BLaER1 treated with 17β-estradiol and CSF1 and Interleukin-3, amounts not matched to agents 10 nM and 100 nM (cell line): Measurements from ENCODE around the gene PKN3.

Experiments used
- H3K27ac ChIP-seq, 11 experiments: shearing (Covaris generic); formaldehyde crosslinking; 2 replicates each; pipeline ENCODE4 v1.8.1; 2022
- H3K27me3 ChIP-seq, 11 experiments: shearing (Covaris generic); formaldehyde crosslinking; 2 replicates each; pipeline ENCODE4 v1.8.1; 2022
- H3K36me3 ChIP-seq, 11 experiments: shearing (Covaris generic); formaldehyde crosslinking; 2 replicates each; pipeline ENCODE4 v1.8.1; 2022
- H3K4me1 ChIP-seq, 10 experiments: shearing (Covaris generic); formaldehyde crosslinking; 2 replicates each; pipeline ENCODE4 v1.8.1; 2022
- H3K4me2 ChIP-seq, 11 experiments: shearing (Covaris generic); formaldehyde crosslinking; 2 replicates each; pipeline ENCODE4 v1.8.1; 2022
- H3K4me3 ChIP-seq, 10 experiments: shearing (Covaris generic); formaldehyde crosslinking; 2 replicates each; pipeline ENCODE4 v1.8.1; 2022
- H3K9ac ChIP-seq, 11 experiments: shearing (Covaris generic); formaldehyde crosslinking; 2 replicates each; pipeline ENCODE4 v1.8.1; 2022
- H3K9me3 ChIP-seq, 11 experiments: shearing (Covaris generic); formaldehyde crosslinking; replicated peaks in 1 of 11; 2 replicates each; pipeline ENCODE4 v1.8.1; 2022
- H4K20me1 ChIP-seq, 11 experiments: shearing (Covaris generic); formaldehyde crosslinking; 2 replicates each; pipeline ENCODE4 v1.8.1; 2022
- Cebpa-rat ChIP-seq, 11 experiments: shearing (Covaris generic); IDR thresholded peaks; 2 replicates each; pipeline ENCODE4 v1.8.1; 2022

The PKN3 gene

GRCh38 chr9:128675382-128675781, 26.9 kb upstream of the PKN3 start:
- Histone ChIP-seq H3K4me2 (no peak overlapping the region), H3K9ac (no peak overlapping the region), H3K27me3 (no peaks in the 10 kb centered on the region), H3K4me3 (no peak overlapping the region), H3K36me3 (peaks cover 0 to 38% (median 17%) of the 10 kb centered on the region in 11 experiments; a peak in 11 of 22 replicates), H3K9me3 (no peaks in the 10 kb centered on the region), H3K4me1 (peaks cover 0 to 15% (median 10%) of the 10 kb centered on the region in 10 experiments; a peak in 12 of 20 replicates), H4K20me1 (peaks cover 0 to 16% (median 0%) of the 10 kb centered on the region in 11 experiments; a peak in 4 of 22 replicates), H3K27ac (no peak overlapping the region)
- no peak for TF ChIP-seq Cebpa-rat (IDR thresholded peaks at IDR 0.05)

GRCh38 chr9:128677794-128678193, 24.5 kb upstream of the PKN3 start:
- no peak overlapping the region for H3K9ac ChIP-seq
- no peak overlapping the region for H3K4me2 ChIP-seq
- no peaks in the 10 kb centered on the region for H3K27me3 ChIP-seq
- H3K4me3 ChIP-seq, result no peak overlapping the region
- H3K36me3 ChIP-seq, result peaks cover 0 to 38% (median 17%) of the 10 kb centered on the region in 11 experiments; a peak in 11 of 22 replicates
- no peaks in the 10 kb centered on the region for H3K9me3 ChIP-seq
- H3K27ac ChIP-seq, result no peak overlapping the region
- TF ChIP-seq Cebpa-rat (IDR thresholded peaks at IDR 0.05), result no peak
- H4K20me1 ChIP-seq, result peaks cover 0 to 16% (median 0%) of the 10 kb centered on the region in 11 experiments; a peak in 5 of 22 replicates
- peaks cover 10 to 22% (median 14%) of the 10 kb centered on the region in 10 experiments for H3K4me1 ChIP-seq

- Histone ChIP-seq H3K4me1 (peaks cover 57 to 70% (median 63%) of the 10 kb centered on the region in 10 experiments), H3K4me2 (peak overlapping the region; percentile 92 to 100 (median 98)), H3K27ac (peak overlapping the region; percentile 82 to 95 (median 92))
These were observed 18.8 kb upstream of the PKN3 start for GRCh38 chr9:128683340-128684064.

GRCh38 chr9:128684065-128684324, 18.3 kb upstream of the PKN3 start:
- peak overlapping the region; percentile 92 to 100 (median 98) for H3K4me2 ChIP-seq
- peak overlapping the region; percentile 88 to 94 (median 91) for H3K9ac ChIP-seq
- peaks cover 0 to 7% (median 0%) of the 10 kb centered on the region in 11 experiments; a peak in 3 of 22 replicates for H4K20me1 ChIP-seq
- TF ChIP-seq Cebpa-rat (IDR thresholded peaks at IDR 0.05), result no peak
- no peaks in the 10 kb centered on the region for H3K9me3 ChIP-seq
- peaks cover 57 to 71% (median 65%) of the 10 kb centered on the region in 10 experiments for H3K4me1 ChIP-seq
- H3K4me3 ChIP-seq, result peak overlapping the region; percentile 74 to 94 (median 82)
- peak overlapping the region; percentile 82 to 95 (median 92) for H3K27ac ChIP-seq
- H3K27me3 ChIP-seq, result no peaks in the 10 kb centered on the region
- H3K36me3 ChIP-seq, result peaks cover 0 to 7% (median 0%) of the 10 kb centered on the region in 11 experiments; a peak in 1 of 22 replicates

More at GRCh38 chr9:128683340-128684064, 18.8 kb upstream of the PKN3 start:
- Histone ChIP-seq H3K9ac (peak overlapping the region; percentile 88 to 94 (median 91)), H3K27me3 (no peaks in the 10 kb centered on the region), H3K36me3 (peaks cover 0 to 7% (median 0%) of the 10 kb centered on the region in 11 experiments; a peak in 1 of 22 replicates), H3K4me3 (peak overlapping the region; percentile 74 to 94 (median 82)), H3K9me3 (no peaks in the 10 kb centered on the region), H4K20me1 (peaks cover 0 to 7% (median 0%) of the 10 kb centered on the region in 11 experiments; a peak in 3 of 22 replicates)
- no peak for TF ChIP-seq Cebpa-rat (IDR thresholded peaks at IDR 0.05)

- TF ChIP-seq Cebpa-rat (IDR thresholded peaks at IDR 0.05), result no peak
- H3K36me3 ChIP-seq, result peaks cover 0 to 7% (median 0%) of the 10 kb centered on the region in 11 experiments; a peak in 1 of 22 replicates
- H3K4me2 ChIP-seq, result peak overlapping the region; percentile 92 to 100 (median 98)
- peak overlapping the region; percentile 88 to 94 (median 91) for H3K9ac ChIP-seq
- no peaks in the 10 kb centered on the region for H3K27me3 ChIP-seq
- peaks cover 57 to 71% (median 64%) of the 10 kb centered on the region in 10 experiments for H3K4me1 ChIP-seq
- peak overlapping the region; percentile 82 to 95 (median 92) for H3K27ac ChIP-seq
- H4K20me1 ChIP-seq, result peaks cover 0 to 1% (median 0%) of the 10 kb centered on the region in 11 experiments; a peak in 2 of 22 replicates
- peak overlapping the region; percentile 74 to 94 (median 82) for H3K4me3 ChIP-seq
- H3K9me3 ChIP-seq, result no peaks in the 10 kb centered on the region
These were observed 17.7 kb upstream of the PKN3 start for GRCh38 chr9:128684325-128685199.

- Histone ChIP-seq H3K9ac (peak overlapping the region; percentile 80 to 94 (median 91)), H3K4me1 (peaks cover 59 to 67% (median 63%) of the 10 kb centered on the region in 10 experiments), H3K4me3 (peak overlapping the region; percentile 74 to 94 (median 82)), H3K27me3 (no peaks in the 10 kb centered on the region), H3K27ac (peak overlapping the region; percentile 82 to 95 (median 92)), H4K20me1 (peaks cover 9 to 11% (median 10%) of the 10 kb centered on the region in 11 experiments), H3K9me3 (no peaks in the 10 kb centered on the region; a peak in 1 of 22 replicates), H3K4me2 (peak overlapping the region; percentile 92 to 100 (median 98)), H3K36me3 (peaks cover 0 to 15% (median 8%) of the 10 kb centered on the region in 11 experiments; a peak in 13 of 22 replicates)
- no peak for TF ChIP-seq Cebpa-rat (IDR thresholded peaks at IDR 0.05)
These were observed 16.4 kb upstream of the PKN3 start for GRCh38 chr9:128685636-128686489.

GRCh38 chr9:128687453-128687852, 14.8 kb upstream of the PKN3 start:
- H3K4me2 ChIP-seq, result peak overlapping the region; percentile 83 to 100 (median 96); a peak in 21 of 22 replicates
- no peak for TF ChIP-seq Cebpa-rat (IDR thresholded peaks at IDR 0.05)
- H3K4me1 ChIP-seq, result peaks cover 63 to 71% (median 69%) of the 10 kb centered on the region in 10 experiments
- H3K9ac ChIP-seq, result peak overlapping the region in 4 of 11 experiments; percentile 97 to 98 (median 98); a peak in 4 of 22 replicates
- peaks cover 25 to 26% (median 26%) of the 10 kb centered on the region in 11 experiments for H4K20me1 ChIP-seq
- H3K36me3 ChIP-seq, result peaks cover 13 to 25% (median 23%) of the 10 kb centered on the region in 11 experiments
- no peak overlapping the region for H3K4me3 ChIP-seq
- H3K27ac ChIP-seq, result peak overlapping the region in 9 of 11 experiments; percentile 87 to 99 (median 97); a peak in 14 of 22 replicates
- no peaks in the 10 kb centered on the region; a peak in 1 of 22 replicates for H3K9me3 ChIP-seq
- no peaks in the 10 kb centered on the region for H3K27me3 ChIP-seq
